Right lobe of liver (tissue), 6 donors: ENCODE data around the gene LILRB4. TPM values are rescaled to one million over a fixed set of nuclear protein-coding genes. Genes with fewer than 3 reads are reported as not detected.

Experiments
- ATAC-seq, 4 donors: fragments of 200-7000 bp; cut with Tn5 transposase; one replicate each; pipeline ENCODE4 v1.9.1; 2020; ENCODE audit warnings: mild to moderate bottlenecking in 4 of 4, moderate library complexity in 4 of 4
- DNase-seq, 3 donors: peaks; one replicate each; pipeline ENCODE4 v3.0.0-alpha.2; 2020
- H3K27ac ChIP-seq, 3 donors: fragments of 200-600 bp; one replicate each; pipeline ENCODE4 v1.8.0; 2022
- H3K27me3 ChIP-seq, 2 donors: fragments of 200-600 bp; one replicate each; pipeline ENCODE4 v1.8.0; 2022
- H3K36me3 ChIP-seq, 4 donors: fragments of 200-600 bp; sonication (generic) in 1 of 4; one replicate each; pipeline versions ENCODE4 v1.5.1 to v1.8.0; 2017 to 2022; ENCODE audit warnings: control low read depth in 1 of 4
- H3K4me1 ChIP-seq, 4 donors: fragments of 200-600 bp; sonication (generic) in 1 of 4; one replicate each; pipeline versions ENCODE4 v1.5.1 to v1.8.0; 2017 to 2022; ENCODE audit warnings: control low read depth in 1 of 4
- H3K4me3 ChIP-seq, 3 donors: fragments of 200-600 bp; one replicate each; pipeline ENCODE4 v1.8.0; 2022
- H3K9me3 ChIP-seq, 4 donors: fragments of 200-600 bp; sonication (generic) in 1 of 4; one replicate each; pipeline versions ENCODE4 v1.5.1 to v1.8.0; 2017 to 2022; ENCODE audit warnings: control low read depth in 1 of 4
- CTCF ChIP-seq, 4 donors: fragments of 200-600 bp in 3 of 4; fragments of 450-650 bp in 1 of 4; IDR thresholded peaks; one replicate each; pipeline versions ENCODE4 v1.5.1 to v1.8.0; 2016 to 2022; ENCODE audit warnings: antibody characterized with exemption in 4 of 4, mild to moderate bottlenecking in 2 of 4
- POLR2A ChIP-seq: fragments of 450-650 bp; IDR thresholded peaks from one replicate; pipeline ENCODE4 v1.6.1; 2017; ENCODE audit warnings: antibody characterized with exemption, mild to moderate bottlenecking
- WGBS: methylation state at CpG from one replicate; pipeline ENCODE4 v1.1.6; 2018; ENCODE audit warnings: low coverage, low lambda C conversion rate; ENCODE audit not compliant: insufficient coverage; ENCODE audit errors: missing lambda C conversion rate; 5-methylcytosine and 5-hydroxymethylcytosine counted together
- intact Hi-C, 2 donors: fragments of 100-400 bp; cut with DNase I; formaldehyde crosslinking; loops; one replicate each; pipeline versions ENCODE4 v1.11.2 to v1.14.1; 2022
- total RNA-seq, 6 experiments: library from RNA; depleted of rRNA in 2 of 6; stranded (reverse); fragments of >200 nt in 2 of 6; fragmentation: NEBNext Ultra II Directional in 3 of 6; extraction: Animal tissue kit (Norgen Biotek cat#: 25700) in 3 of 6; gene quantifications; one replicate each; pipeline versions ENCODE4 v1.1.0 to v1.2.4, GENCODE V29; 2016 to 2023
- donor health status: DM: no; HTN: yes; CAD: no.
- donor health status: DM: no; HTN: no; CAD: no.
- donor health status: DM: no; HTN: no; CAD: no.
- donor health status: DM: no; HTN: yes; CAD: no.
- donor health status: DM: no; HTN: yes; CAD: no.

LILRB4 gene
- total RNA-seq, 6 experiments from 2014 or later: 1.9 to 9.5 (median 2.5) TPM

DNA sequence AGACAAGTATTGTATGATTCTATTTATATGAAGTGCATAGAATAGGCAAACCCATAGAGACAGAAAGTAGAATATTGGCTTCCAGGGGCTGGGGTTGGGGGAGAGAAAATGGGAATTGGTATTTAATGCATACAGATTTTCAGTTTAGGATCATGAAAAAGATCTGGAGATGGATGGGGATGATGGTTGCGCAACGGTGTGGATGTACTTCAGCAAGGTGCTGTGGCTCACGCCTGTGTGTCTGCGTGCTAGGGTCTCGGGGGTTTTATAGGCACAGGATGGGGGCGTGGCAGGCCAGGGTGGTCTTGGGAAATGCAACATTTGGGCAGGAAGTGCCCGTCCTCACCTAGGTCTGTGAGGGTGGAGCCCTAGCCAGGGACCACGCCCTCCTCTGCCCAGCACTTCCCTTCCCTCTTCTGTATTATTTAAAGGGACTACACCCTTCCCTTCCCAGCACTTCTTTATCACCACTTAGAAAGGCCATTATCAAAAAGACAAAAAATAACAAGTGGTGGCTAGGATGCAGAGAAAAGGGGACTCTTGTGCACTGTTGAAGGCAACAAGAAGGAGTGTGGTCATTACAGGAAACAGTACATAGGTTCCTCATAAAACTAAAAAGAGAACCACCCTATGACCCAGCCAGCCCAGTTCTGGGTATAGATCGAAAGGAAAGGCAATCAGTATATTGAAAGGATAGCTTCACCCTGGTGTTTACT is 29.0 kb downstream of the LILRB4 start:
- Histone ChIP-seq H3K27ac (no peak overlapping the region), H3K4me3 (no peak overlapping the region), H3K36me3 (no peaks in the 10 kb centered on the region), H3K4me1 (no peaks in the 10 kb centered on the region), H3K9me3 (no peaks in the 10 kb centered on the region), H3K27me3 (no peaks in the 10 kb centered on the region)
- intact Hi-C loops: no loop called here
- ATAC-seq: no peak
- DNase-seq: no peak
- TF ChIP-seq CTCF (IDR thresholded peaks at IDR 0.05): no peak
- TF ChIP-seq POLR2A: no peak
- 44% methylated on average over 5 of the region's 9 CpGs for WGBS

- no peak for ATAC-seq
- intact Hi-C loops: no loop called here
- H3K9me3 ChIP-seq: no peaks in the 10 kb centered on the region
- WGBS: 37% methylated on average over 4 of the region's 4 CpGs
- no peaks in the 10 kb centered on the region for H3K27me3 ChIP-seq
- TF ChIP-seq POLR2A: no peak
- TF ChIP-seq CTCF (IDR thresholded peaks at IDR 0.05): no peak
- H3K4me3 ChIP-seq: no peak overlapping the region
- no peaks in the 10 kb centered on the region for H3K4me1 ChIP-seq
- H3K36me3 ChIP-seq: no peaks in the 10 kb centered on the region
- DNase-seq: no peak
- no peak overlapping the region for H3K27ac ChIP-seq
Observed at GRCh38 chr19:54692298-54692615, 29.5 kb downstream of the LILRB4 start.

GRCh38 chr19:54694648-54695047 is 31.9 kb downstream of the LILRB4 start:
- Histone ChIP-seq H3K4me3 (no peak overlapping the region), H3K36me3 (no peaks in the 10 kb centered on the region), H3K4me1 (no peaks in the 10 kb centered on the region), H3K9me3 (no peaks in the 10 kb centered on the region), H3K27ac (no peak overlapping the region), H3K27me3 (no peaks in the 10 kb centered on the region)
- TF ChIP-seq POLR2A: no peak
- no peak for TF ChIP-seq CTCF (IDR thresholded peaks at IDR 0.05)
- WGBS: 61% methylated on average over 3 of the region's 5 CpGs
- no peak for ATAC-seq
- no peak for DNase-seq
- intact Hi-C loops: no loop called here

DNA sequence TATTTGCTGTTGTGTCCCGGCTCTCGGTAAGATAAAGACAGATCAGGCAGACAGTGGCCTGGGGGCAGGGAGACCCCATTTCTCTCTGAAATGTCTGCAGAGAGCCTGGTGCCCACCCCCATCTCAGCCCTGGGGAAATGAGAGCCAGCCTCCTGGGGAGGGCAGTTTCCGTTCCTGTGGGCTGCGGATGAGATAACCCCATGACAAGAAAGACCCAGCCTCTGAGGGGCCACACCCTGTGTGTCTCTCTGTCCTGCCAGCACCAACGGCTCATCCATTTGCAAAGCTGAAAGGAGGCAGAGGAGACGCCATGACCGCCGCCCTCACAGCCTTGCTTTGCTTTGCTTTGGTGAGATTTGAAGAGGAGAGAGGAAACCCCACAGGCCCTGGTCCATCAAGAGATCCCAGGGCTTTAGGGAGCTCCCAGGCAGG is 33.3 kb downstream of the LILRB4 start:
- TF ChIP-seq POLR2A (no peak), CTCF (IDR thresholded peaks at IDR 0.05) (no peak)
- ATAC-seq: no peak
- Histone ChIP-seq H3K4me3 (no peak overlapping the region), H3K27ac (no peak overlapping the region), H3K4me1 (no peaks in the 10 kb centered on the region), H3K9me3 (no peaks in the 10 kb centered on the region), H3K36me3 (no peaks in the 10 kb centered on the region), H3K27me3 (no peaks in the 10 kb centered on the region)
- intact Hi-C loops: no loop called here
- 60% methylated on average over 4 of the region's 8 CpGs for WGBS
- DNase-seq: no peak
